Astrocyte (in vitro differentiated cells and primary cell): Measurements from ENCODE around the gene KLHL10. TPM values are rescaled to one million over a fixed set of nuclear protein-coding genes. Genes with fewer than 3 reads are reported as not detected.

Source experiments
- total RNA-seq: library from RNA; stranded (reverse); gene quantifications from 2 replicates; pipeline ENCODE4 v1.2.1, GENCODE V29; 2021

The KLHL10 gene
- total RNA-seq, 1 donor from 2014 or later = not detected

Other genes starting within 250 kb of the KLHL10 start
- gene KRT16, start 225.1 kb upstream of the KLHL10 start, total RNA-seq = 0.79 and 1.3 TPM in 2 replicates
- 21.4 and 28.3 TPM in 2 replicates for gene KRT17, start 213.2 kb upstream of the KLHL10 start, total RNA-seq
- 767 and 795 TPM in 2 replicates for gene EIF1, start 148.9 kb upstream of the KLHL10 start, total RNA-seq
- not detected in 2 replicates for gene GAST, start 125.5 kb upstream of the KLHL10 start, total RNA-seq
- gene HAP1, start 103.2 kb upstream of the KLHL10 start, total RNA-seq = 0.46 and 0.52 TPM in 2 replicates
- gene JUP, start 51.1 kb upstream of the KLHL10 start, total RNA-seq = 236 TPM in 2 replicates
- 81.5 and 110 TPM in 2 replicates for gene P3H4, start 25.9 kb upstream of the KLHL10 start, total RNA-seq
- gene FKBP10, start 24.8 kb upstream of the KLHL10 start, total RNA-seq = 446 and 584 TPM in 2 replicates
- gene NT5C3B, start 1.6 kb upstream of the KLHL10 start, total RNA-seq = 47.4 and 56.1 TPM in 2 replicates
- gene KLHL11, start 27.6 kb downstream of the KLHL10 start, total RNA-seq = 12.3 and 12.8 TPM in 2 replicates
- gene ACLY, start 81.1 kb downstream of the KLHL10 start, total RNA-seq = 296 and 326 TPM in 2 replicates
- gene ODAD4, start 92.8 kb downstream of the KLHL10 start, total RNA-seq = 0.98 and 1.1 TPM in 2 replicates
- 169 and 177 TPM in 2 replicates for gene CNP, start 129.0 kb downstream of the KLHL10 start, total RNA-seq
- gene DNAJC7, start 179.6 kb downstream of the KLHL10 start, total RNA-seq = 82.9 and 96.0 TPM in 2 replicates
- 60.5 and 66.0 TPM in 2 replicates for gene NKIRAS2, start 182.3 kb downstream of the KLHL10 start, total RNA-seq
- 0.19 and 0.23 TPM in 2 replicates for gene C17orf113, start 212.8 kb downstream of the KLHL10 start, total RNA-seq